PFSK-1 (cell line): ENCODE results near the gene PLD5.

ENCODE experiments used
- FOXP2 ChIP-seq: optimal IDR thresholded peaks from 2 replicates; pipeline ENCODE3; 2011; ENCODE audit warnings: borderline replicate concordance, control low read depth, inconsistent platforms; ENCODE audit not compliant: insufficient read depth; ENCODE audit errors: extremely low read length, extremely low read depth
- POLR2AphosphoS5 ChIP-seq: IDR thresholded peaks from 2 replicates; pipeline ENCODE4 v1.6.1; 2012; ENCODE audit warnings: low read depth, mild to moderate bottlenecking, control low read depth, low read length, moderate library complexity
- SIN3A ChIP-seq: IDR thresholded peaks from 2 replicates; pipeline ENCODE4 v1.6.1; 2012; ENCODE audit warnings: mild to moderate bottlenecking, low read length, moderate library complexity, borderline replicate concordance; ENCODE audit not compliant: insufficient read depth
- TAF1 ChIP-seq: IDR thresholded peaks from 2 replicates; pipeline ENCODE4 v1.6.1; 2012; ENCODE audit warnings: low read length, control low read depth, borderline replicate concordance; ENCODE audit not compliant: insufficient read depth
- TF ChIP-seq, protein P1 (sequence below), 2 experiments: IDR thresholded peaks; 2 replicates each; pipeline versions ENCODE4 v1.6.1 to v1.8.0; 2011 to 2012; ENCODE audit warnings: low read depth in 2 of 2, low read length in 2 of 2, control low read depth in 1 of 2, inconsistent platforms in 1 of 2, mild to moderate bottlenecking in 1 of 2, moderate library complexity in 1 of 2; ENCODE audit not compliant: insufficient read depth in 1 of 2

The PLD5 gene

DNA sequence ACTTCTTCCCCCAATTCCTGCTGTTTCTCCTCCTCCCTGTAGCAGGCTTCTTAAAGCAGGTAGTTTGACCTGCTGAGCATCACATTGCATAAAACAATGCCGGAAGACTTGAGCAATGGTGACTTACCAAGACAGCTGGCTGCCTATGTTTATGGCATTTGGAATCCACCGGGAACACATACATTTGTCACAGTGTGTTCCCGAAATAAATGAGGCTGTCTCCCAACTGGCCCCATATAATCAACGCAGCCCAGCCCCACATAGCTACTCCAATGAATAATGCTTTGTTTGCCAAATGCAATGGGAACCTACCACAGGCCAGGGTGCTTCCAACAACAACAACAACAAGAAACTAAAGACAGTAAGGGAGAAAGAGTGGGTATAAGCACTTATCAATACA is 339.5 kb downstream of the PLD5 start:
- TF ChIP-seq POLR2AphosphoS5 (no peak), SIN3A (no peak), FOXP2 (no peak), TAF1 (no peak)
- TF ChIP-seq, protein P1, sequence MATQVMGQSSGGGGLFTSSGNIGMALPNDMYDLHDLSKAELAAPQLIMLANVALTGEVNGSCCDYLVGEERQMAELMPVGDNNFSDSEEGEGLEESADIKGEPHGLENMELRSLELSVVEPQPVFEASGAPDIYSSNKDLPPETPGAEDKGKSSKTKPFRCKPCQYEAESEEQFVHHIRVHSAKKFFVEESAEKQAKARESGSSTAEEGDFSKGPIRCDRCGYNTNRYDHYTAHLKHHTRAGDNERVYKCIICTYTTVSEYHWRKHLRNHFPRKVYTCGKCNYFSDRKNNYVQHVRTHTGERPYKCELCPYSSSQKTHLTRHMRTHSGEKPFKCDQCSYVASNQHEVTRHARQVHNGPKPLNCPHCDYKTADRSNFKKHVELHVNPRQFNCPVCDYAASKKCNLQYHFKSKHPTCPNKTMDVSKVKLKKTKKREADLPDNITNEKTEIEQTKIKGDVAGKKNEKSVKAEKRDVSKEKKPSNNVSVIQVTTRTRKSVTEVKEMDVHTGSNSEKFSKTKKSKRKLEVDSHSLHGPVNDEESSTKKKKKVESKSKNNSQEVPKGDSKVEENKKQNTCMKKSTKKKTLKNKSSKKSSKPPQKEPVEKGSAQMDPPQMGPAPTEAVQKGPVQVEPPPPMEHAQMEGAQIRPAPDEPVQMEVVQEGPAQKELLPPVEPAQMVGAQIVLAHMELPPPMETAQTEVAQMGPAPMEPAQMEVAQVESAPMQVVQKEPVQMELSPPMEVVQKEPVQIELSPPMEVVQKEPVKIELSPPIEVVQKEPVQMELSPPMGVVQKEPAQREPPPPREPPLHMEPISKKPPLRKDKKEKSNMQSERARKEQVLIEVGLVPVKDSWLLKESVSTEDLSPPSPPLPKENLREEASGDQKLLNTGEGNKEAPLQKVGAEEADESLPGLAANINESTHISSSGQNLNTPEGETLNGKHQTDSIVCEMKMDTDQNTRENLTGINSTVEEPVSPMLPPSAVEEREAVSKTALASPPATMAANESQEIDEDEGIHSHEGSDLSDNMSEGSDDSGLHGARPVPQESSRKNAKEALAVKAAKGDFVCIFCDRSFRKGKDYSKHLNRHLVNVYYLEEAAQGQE (IDR thresholded peaks at IDR 0.05; ENCODE audit: insufficient read depth in 1 of 2, low read depth in 2 of 2, low read length in 2 of 2) = no peak

DNA sequence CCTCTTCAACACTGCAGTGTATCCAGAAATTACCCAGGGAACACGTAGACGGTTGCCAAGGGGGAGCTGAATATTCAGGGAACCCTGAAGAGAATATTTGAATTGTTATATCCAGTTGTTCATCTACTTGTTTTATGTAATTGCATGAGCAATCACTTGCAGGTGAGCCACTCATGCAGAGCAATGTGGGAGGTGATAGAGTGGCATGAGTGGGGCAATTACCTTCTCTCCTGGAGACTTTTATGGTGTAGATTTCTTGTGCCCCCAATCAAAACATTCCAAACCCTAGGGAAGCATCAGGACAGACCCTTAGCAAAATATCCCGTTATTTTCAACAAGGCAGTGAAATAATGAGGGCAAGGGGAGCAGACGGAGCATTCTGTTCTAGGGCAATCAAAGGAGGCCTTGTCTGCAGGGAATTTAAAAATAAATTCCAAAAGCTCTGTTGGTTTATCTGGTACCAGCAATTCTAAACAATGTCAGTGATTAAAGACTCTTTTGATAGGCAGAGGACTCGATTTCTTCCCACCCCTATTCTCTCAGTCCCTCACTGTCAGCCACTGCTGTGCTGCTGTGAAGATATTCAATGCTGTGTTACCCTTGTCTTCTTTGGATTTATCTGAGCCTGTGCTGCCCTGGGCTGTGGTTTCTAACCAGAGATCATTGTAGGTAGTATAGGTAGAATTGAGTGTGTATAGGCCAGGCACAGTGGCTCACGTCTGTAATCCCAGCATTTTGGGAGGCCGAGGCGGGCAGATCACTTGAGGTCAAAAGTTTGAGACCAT is 345.4 kb downstream of the PLD5 start:
- TF ChIP-seq SIN3A (no peak), FOXP2 (no peak), TAF1 (no peak), POLR2AphosphoS5 (no peak)
- TF ChIP-seq, protein P1 (IDR thresholded peaks at IDR 0.05; ENCODE audit: insufficient read depth in 1 of 2, low read depth in 2 of 2, low read length in 2 of 2) = no peak

DNA sequence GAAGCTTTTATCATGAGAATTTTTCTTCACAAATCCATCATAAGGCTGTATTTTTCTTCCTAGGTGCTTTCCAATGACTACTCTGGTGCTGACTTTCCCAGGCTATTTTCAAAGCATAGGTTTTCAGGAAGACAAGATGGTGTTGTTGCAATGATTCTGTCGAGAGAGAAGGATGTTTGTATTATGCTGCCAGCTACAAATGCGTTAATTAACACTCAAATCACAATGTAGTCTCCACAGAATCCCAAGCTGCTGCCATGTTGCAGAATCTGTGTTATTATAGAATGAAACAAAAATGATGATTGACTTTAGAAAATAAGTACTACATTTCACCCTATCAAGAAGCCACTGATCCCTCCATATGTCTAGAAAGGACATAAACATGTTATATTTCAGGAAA is 346.1 kb downstream of the PLD5 start:
- no peak for TF ChIP-seq FOXP2
- TF ChIP-seq, protein P1 (IDR thresholded peaks at IDR 0.05; ENCODE audit: insufficient read depth in 1 of 2, low read depth in 2 of 2, low read length in 2 of 2) = no peak
- TF ChIP-seq SIN3A = no peak
- no peak for TF ChIP-seq POLR2AphosphoS5
- no peak for TF ChIP-seq TAF1

DNA sequence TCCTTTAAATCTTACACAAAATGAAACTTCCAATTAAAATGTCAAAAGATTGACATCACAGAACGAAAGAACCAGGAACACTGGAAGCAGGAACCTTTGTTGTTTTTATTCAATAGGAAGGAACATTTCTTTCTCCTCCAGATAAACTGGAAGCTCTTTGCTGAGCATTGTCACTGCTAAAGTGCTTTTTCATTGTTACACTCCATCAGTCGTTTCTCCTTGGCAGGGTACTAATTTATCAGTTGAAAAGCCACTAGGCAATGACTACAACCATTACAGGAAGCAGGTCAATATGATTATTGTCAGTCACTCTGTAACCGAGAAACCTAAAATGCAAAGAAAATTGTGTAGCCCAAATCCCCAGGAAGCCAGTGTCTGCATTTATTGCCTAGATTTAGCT is 362.4 kb downstream of the PLD5 start:
- no peak for TF ChIP-seq SIN3A
- TF ChIP-seq TAF1 = no peak
- TF ChIP-seq, protein P1 (IDR thresholded peaks at IDR 0.05; ENCODE audit: insufficient read depth in 1 of 2, low read depth in 2 of 2, low read length in 2 of 2) = no peak
- TF ChIP-seq FOXP2 = no peak
- no peak for TF ChIP-seq POLR2AphosphoS5
